ENCODE measurements around the gene PLXDC2.

PLXDC2 gene

DNA sequence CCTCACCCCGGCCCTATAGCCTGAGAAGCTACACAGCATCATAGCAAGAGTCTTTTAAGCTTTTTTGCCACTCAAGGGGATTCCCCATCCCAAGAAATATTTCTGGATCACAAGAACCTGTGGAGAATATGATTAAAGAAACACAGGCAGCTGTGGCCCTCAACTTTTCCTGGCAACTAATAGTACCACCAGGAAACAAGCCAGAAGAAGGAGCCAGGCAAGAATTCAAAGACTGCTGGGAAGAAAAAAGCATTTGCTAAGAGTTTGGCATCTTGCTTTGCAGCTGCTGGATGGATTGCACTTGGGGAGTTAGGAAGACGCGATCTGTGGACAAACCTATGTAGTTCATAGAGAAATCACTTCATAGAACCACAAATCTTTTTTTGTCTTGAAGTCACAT, 437.8 kb downstream of the PLXDC2 start:
- no peak for DNase-seq (ENCODE audit: low read depth in 2 of 2, low spot score in 1 of 2)

DNA sequence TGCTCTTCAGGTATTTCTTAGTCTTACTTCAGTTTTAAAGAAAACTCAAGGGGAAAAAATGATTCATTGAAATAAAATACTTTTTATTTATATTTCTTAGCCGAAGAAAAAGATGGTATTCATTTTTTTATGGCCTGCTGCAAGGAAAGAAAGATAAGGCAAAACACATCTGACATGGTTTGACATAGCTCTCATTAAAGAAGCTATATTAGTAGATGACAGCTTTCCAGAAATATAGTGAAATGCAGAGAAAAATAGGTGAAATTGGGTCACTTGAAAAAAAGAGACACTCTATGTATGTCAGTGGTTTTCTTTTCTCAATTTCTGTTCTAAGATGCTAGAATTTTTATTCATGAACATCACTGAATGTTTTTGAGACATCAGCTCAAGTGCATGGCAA, 438.3 kb downstream of the PLXDC2 start:
- DNase-seq (ENCODE audit: low read depth in 2 of 2, low spot score in 1 of 2): no peak

- DNase-seq (ENCODE audit: low read depth in 2 of 2, low spot score in 1 of 2): no peak
Measured at GRCh38 chr10:20256969-20257368, 440.7 kb downstream of the PLXDC2 start.

DNA sequence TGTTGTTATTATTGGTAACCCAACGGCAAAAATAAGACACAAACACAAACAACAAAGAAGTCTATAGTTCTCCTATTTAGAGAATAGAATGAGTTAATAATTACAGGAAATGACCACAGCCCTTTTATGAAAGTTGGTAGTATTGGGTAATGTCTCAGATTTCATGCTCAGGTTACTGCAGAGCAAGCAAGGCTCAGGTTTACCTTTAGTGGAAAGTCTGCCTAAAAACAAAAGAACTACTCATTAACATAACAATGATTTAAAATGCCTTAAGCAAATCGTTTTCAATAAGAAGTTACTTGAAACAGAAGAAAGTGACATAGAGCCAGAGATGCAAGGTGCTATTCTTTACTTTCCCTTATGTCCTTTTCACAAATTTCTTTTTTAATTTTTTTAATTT, 441.2 kb downstream of the PLXDC2 start:
- DNase-seq (ENCODE audit: low read depth in 2 of 2, low spot score in 1 of 2): no peak

DNA sequence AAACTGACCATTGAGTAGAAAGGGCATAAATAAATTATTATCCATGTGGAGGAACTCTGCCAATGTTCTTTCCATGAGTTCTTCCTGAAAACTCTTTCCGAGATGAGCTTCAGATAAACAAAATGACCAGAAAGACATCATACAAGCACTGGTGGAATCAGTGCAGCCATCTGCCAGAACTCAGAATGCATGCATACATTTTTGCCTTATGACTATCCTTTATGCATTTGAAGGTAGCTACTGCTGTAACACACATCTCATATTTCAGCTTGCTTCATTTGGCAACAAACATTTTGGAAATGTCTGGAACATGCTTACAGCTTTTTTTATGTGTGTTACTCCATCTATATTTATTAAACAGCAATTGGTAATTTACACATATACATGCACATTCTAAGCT, 448.9 kb downstream of the PLXDC2 start:
- DNase-seq (ENCODE audit: low read depth in 2 of 2, low spot score in 1 of 2): no peak

- no peak for DNase-seq (ENCODE audit: low read depth in 2 of 2, low spot score in 1 of 2)
Measured at GRCh38 chr10:20267734-20268133, 451.5 kb downstream of the PLXDC2 start.

DNA sequence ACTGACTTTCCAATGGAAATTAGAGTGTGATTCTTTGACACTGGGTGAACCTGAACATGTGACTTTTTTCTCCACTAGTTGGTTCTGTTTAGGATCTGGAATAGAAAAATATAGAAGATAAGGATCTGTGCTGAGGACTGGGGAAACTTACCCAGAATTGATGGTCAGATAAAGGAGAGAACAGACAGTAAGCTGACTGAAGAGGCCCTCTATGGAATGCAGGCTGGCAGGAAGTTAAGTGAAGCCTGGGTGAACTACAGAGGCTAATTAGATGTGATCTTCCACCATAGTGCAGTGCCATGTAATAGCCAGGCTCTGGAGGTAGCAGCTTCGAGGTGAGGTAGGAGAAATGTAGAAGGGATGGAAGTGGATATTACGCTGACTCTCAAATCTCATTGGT, 455.3 kb downstream of the PLXDC2 start:
- DNase-seq (ENCODE audit: low read depth in 2 of 2, low spot score in 1 of 2): no peak

DNA sequence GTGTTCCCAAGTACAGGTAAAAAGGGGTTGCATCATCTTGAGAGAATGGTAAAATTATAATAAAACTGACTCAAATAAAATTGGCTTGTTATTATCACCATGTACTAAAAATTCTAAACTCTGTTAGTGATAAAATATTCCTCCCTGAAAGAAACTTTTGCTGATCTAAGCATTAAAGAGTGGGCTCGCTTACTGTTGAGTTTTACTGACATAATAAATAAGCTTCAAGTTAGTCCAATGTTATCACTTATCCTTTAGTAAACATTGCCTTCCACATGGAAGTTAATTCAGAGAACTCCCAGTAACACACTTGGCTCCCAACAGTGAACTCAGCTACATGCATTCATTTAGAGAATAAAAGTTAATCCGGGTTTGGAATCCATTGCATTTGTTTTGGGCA, 456.4 kb downstream of the PLXDC2 start:
- DNase-seq (ENCODE audit: low read depth in 2 of 2, low spot score in 1 of 2): no peak

DNA sequence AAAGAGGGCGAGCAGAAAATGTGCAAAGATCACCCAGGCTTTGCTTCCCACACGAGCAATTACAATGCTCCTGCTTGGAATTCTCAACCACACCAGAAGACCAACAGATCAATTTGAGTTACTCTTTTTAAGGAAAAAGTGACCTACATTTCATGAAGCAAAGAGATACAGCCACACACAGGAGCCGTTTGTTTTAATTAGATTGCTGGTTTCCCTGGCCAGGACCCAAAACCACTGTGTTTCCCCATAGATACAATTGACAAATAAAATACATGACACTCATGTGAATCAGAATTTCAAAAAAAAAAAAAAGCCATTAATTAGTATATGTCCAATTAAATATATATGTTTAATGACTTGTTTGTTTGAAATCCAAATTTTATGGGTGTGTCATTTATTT, 458.3 kb downstream of the PLXDC2 start:
- no peak for DNase-seq (ENCODE audit: low read depth in 2 of 2, low spot score in 1 of 2)

DNA sequence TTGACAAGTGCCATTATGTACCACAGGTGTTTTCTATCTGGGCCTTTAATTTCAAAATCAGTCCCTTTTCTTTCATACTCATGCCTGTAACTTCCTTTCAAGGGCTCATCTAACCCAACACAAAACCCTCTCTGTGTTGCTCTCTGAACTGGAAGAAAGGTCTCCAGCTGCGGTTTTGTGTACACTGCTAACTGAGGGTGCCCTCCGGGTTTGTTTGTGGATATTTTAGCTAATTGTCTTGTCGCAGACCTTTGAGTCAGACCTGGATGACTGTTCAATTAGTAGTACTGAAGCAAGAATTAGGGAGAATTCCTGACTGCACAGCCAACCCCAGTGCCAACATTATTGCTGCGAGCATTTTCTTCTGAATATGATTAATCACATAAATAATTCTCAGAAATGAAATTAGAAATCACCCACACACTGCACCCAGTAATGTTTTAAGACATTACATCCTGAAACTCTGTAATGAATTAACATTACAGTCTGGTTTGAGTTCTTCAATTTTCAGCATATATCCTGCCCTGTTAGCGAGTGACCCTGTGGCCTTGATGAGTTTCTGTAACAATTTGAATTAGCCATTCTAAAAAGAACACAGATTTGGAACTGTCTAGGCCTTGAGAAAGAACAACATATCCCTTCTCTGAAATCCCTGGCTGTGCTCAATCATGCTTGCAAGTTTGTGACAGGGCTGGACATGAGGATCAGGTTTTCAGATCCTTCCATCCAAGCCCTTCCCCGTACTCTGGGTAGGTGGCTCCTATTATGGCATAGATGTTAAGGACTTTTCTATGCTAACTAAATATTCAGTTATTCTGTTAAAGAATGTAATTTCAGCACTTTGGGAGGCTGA, 460.1 kb downstream of the PLXDC2 start:
- no peak for DNase-seq (ENCODE audit: low read depth in 2 of 2, low spot score in 1 of 2)

GRCh38 chr10:20277820-20278219, 461.6 kb downstream of the PLXDC2 start:
- DNase-seq (ENCODE audit: low read depth in 2 of 2, low spot score in 1 of 2): no peak

DNA sequence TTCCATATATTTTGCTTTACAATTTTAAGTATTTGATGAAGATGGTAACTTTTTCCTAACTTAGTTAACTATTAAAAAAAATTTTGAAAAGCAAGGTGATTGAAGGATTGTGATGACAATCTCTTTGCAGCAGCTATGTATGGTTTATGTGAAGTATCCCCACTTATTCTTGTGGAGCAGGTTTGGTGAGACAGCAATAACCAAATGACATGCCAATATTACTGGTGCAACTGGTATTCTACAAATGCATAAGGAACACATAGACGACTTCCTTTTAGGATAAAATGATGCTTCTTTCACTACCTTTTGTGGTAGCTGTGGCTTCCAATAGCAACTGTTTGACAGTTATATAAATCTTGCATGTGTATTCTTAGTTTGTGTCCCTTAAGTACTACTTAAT, 465.3 kb downstream of the PLXDC2 start:
- no peak for DNase-seq (ENCODE audit: low read depth in 2 of 2, low spot score in 1 of 2)

- no peak for DNase-seq (ENCODE audit: low read depth in 2 of 2, low spot score in 1 of 2)
Measured at GRCh38 chr10:20287586-20287985, 471.4 kb downstream of the PLXDC2 start.

- no peak for DNase-seq (ENCODE audit: low read depth in 2 of 2, low spot score in 1 of 2)
Measured at GRCh38 chr10:20288060-20288459, 471.8 kb downstream of the PLXDC2 start.

DNA sequence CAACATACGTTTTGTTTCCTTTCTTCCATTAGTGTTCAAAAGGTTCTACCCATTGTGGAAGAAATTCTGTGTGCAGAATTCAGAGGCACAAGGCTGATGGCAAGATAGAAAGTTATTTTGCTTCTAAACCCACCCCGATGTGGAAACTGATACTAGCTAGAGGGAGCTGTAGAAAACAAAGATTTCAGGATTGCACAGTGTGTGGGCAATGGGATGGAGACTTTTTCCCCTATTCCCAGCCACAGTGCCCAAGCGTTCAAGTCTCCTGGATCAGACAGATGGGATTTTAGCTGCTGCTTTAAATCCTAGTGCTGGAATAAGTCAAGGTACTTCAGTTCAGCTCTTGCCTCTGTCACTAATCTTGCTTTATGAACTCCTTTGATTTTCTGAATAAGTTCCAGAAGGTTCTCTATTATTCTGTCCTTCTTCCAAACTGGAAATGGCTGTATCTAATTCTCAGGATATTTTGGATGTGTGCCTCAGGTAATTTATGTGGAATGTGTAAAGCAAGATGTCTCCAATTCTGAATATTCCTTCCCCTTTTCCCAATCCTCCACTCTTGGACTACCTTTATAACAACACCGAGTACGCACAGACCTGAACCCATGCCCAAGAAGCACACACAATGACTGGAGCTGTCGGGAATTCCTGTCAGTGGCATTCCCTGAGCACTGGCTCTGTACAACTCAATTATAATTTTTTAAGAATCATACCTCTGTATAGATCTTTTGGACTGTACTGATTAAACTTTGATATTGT, 473.0 kb downstream of the PLXDC2 start:
- DNase-seq (ENCODE audit: low read depth in 2 of 2, low spot score in 1 of 2): no peak

- no peak for DNase-seq (ENCODE audit: low read depth in 2 of 2, low spot score in 1 of 2)
Measured at GRCh38 chr10:20298417-20298816, 482.2 kb downstream of the PLXDC2 start.

GRCh38 chr10:20299034-20299736, 483.0 kb downstream of the PLXDC2 start:
- DNase-seq (ENCODE audit: low read depth in 2 of 2, low spot score in 1 of 2): no peak

GRCh38 chr10:20300735-20301134, 484.5 kb downstream of the PLXDC2 start:
- DNase-seq (ENCODE audit: low read depth in 2 of 2, low spot score in 1 of 2): no peak

GRCh38 chr10:20302033-20302432, 485.8 kb downstream of the PLXDC2 start:
- no peak for DNase-seq (ENCODE audit: low read depth in 2 of 2, low spot score in 1 of 2)

- no peak for DNase-seq (ENCODE audit: low read depth in 2 of 2, low spot score in 1 of 2)
Measured at GRCh38 chr10:20303453-20304152, 487.4 kb downstream of the PLXDC2 start.

DNA sequence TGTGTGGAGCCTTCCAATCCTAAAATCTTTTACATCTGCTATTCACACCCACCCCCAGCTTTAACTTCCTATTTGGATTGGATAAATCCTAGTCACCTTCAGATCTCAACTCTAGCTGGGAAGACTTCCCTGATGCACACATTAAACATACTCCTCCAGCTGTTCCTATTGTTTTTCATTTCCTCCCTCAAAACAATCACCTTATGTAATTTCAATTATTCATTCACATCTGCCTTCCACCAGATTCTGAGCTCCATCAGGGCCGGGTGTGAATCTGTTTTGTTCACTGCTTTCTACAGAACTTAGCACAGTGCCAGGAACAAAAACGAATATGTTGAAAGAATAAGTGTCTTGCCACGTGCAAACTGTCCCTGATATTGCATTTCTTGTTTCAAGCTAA, 497.4 kb downstream of the PLXDC2 start:
- DNase-seq (ENCODE audit: low read depth in 2 of 2, low spot score in 1 of 2): no peak

All from stimulated activated CD8-positive, alpha-beta memory T cell treated with anti-CD3 and anti-CD28 coated beads, Interleukin-4, amount 100 ng/mL, for 1 hour (primary cell).